Stimulated activated CD8-positive, alpha-beta memory T cell treated with anti-CD3 and anti-CD28 coated beads, Interleukin-15, amount 100 ng/mL, for 24 hours (primary cell): ENCODE data around the gene MAP3K3.
"Not testable (repeated sequence)": the region's sequence is repeated elsewhere in the genome, so short reads cannot be mapped to it uniquely, and the experiment has no call there.

Experiments
- DNase-seq: peaks from one replicate; pipeline ENCODE4 v3.0.0-alpha.2; 2020; ENCODE audit warnings: low read depth

MAP3K3 gene

DNA sequence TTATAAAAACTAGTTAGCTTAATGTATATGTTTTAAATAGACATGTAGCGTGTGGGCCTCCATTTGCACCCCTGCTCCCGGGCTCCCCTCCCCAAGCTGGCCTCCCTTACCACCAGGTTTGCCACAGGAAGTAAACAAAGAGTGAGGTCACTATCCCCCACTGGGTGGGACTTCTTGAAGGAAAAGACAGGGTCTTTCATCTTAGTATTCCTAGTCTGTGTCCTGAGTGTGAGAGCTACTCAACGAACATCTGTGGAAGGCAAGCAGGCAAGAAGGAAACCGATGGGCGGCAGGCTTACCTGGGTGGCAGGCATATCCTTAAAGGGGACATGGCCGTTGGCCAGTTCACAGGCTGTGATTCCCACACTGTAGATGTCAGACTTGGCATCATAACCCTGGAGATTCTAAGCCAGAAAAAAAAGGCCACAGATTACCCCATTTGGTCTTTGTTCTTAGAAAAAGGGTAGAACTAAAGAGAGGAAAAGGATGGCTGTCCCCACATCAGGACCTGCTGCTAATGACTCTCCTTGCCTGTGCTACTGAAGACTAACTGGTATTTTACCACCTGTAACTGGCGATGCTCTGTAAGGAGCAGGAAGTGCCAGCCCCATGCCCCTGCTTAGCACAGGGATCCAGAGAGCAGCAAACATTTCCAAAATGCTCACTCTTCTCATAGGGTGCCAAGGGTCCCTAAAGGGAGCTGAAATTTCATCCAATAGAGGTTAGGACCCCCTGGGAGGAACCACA, 84.3 kb downstream of the MAP3K3 start:
- no peak for DNase-seq

DNA sequence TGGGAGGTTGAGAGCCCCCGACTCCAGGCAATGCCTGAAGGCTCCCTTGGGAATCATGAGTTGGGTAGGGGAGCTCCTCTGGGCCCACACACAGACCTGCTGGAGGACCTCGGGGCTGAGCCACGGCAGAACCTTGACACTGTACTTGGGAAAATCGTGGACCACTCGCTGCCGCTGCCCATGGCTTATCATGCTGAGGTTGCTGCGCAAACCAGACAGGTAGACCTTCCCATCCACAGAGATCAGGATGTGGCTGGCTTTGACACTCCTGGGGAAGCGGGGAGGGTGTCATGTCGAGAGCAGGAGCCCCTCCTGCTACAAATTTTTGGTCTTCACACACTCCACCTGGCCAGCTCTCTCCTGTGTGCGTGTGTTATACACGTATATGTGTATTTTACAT, 84.9 kb downstream of the MAP3K3 start:
- no peak for DNase-seq

DNA sequence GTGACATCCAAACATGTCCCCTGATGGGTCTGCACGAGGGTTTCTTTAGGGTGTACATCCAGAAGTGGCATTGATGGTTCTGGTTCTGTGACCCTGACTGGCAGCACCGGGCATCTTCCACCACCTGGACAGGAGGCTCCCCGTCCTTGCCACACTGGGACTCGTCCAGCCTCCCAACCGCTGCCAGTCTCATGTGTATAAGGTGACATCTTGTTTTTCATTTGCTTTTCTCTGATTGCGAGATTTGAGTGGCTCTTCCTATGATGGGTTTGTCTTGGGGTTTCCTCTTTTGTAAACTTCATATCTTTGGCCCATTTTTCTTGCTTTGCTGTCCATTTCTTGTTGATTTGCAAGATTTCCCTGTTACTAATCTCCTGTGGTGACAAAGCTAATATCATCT, 86.9 kb downstream of the MAP3K3 start:
- DNase-seq: no peak

DNA sequence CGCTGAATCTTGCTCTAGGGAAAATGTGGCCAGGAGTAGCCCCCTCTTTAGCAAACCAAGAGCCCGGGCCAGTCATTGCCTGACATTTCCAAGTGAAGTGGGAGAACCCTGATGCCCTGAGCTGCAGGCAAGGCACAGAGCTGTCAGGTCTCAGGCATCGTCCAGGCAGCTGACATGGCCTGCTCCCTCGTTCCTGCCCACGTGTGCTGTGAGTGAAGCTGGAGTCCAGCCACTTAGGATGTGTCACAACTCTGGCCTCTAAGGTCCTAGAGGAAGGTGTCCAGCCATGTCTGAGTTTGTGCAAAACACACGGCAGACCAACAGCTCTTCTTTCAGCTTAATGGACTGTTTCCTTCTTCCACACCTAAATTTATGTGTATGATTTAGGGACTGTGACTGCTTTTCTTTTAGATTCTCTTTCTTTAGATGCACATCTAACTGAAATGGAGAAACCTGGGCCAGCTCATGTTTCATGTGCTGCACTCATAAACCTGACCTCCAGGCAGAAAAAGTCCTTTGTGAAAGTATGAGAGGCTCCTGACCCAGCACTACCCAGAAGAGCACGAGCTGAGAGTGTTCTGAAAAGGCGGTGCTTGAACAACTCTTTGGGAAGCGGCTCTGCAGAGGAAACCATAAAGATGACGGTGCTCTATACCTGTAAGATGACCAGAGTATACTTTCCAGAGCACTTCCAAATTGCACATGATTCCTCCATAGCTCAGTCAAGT, 92.5 kb downstream of the MAP3K3 start:
- no peak for DNase-seq

DNA sequence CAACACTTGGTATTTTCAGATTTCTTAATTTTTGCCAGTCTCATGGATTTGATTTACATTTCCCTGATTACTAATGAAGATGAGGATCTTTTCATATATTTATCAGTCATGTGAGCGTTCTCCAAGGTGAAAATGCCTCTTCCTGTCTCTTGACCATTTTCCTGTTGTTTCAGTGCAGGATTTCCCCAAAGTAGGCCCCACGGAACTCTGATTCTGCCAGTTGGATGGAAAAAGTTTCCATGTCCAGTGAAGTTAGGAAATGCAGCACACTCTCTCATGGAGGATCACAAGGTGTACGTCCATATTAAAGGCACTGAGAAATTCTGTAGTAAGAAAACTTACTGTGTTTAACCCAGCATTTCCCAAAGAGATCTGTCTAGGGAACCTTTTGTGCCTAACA, 94.2 kb downstream of the MAP3K3 start:
- no peak for DNase-seq

DNA sequence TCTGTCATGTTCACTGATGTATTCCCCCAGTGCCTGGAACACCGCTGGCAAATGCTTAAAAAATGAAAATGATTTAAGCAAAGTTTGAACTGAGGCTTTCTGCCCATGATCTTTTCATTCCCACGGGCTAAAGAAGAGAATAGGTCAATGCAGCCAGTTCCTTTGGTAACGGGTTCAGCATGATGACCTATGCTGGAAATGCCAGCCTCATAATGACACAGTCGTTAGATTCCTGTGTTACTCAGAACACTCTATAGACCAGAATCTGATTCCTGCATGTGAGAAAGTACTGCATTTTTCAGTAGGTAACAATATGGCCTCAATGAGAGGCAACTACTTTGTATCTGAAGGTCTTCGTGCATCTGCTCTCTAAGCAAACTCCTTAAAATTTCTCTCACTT, 96.8 kb downstream of the MAP3K3 start:
- no peak for DNase-seq

DNA sequence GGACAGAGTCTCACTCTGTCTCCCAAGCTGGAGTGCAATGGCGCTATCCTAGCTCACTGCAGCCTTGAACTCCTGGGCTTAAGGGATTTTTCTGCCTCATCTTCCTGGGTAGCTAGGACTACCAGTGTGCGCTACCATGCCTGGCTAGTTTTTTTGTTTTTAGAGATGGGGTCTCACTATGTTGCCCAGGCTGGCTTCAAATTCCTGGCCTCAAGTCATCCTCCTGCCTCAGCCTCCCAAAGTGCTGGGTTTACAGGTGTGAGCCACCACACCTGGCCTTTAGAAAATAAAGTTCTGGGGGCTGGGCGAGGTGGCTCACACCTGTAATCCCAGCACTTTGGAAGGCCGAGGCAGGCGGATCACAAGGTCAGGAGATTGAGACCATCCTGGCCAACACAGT, 98.0 kb downstream of the MAP3K3 start:
- not testable (repeated sequence) for DNase-seq

DNA sequence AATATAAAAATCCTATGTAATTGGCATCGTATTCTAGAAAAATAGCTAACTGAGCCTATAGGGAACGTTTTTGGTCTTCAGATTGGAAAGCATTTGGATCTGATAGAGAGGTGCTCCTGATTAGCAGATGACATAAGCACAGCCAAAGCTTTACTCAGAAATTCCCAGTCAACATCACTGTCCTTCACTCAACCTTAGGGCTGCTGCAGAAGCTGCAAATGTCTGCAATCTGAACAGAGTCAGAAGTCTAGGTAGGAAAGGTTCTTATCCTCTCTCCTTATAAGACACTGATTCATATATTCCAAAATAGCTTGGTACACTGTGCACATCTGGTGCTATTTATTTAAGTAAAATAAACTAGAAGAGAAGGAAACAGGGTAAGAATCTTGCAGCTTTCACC, 100.2 kb downstream of the MAP3K3 start:
- no peak for DNase-seq

DNA sequence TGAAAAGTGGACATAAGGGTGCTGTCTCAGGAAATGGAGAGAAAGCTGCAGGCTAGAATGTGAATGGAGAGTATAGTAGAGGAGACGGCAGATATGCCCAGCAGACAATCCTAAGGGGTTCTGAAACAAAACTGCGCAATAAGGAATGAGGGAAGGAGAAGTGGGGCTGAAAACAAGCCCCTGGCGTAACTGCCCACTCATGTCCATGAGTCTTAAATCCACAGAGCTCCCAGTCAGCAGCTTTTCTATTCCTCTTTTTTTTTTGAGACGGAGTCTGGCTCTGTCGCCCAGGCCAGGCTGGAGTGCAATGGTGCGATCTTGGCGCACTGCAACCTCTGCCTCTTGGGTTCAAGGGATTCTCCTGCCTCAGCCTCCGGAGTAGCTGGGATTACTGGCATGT, 113.5 kb downstream of the MAP3K3 start:
- no peak for DNase-seq

DNA sequence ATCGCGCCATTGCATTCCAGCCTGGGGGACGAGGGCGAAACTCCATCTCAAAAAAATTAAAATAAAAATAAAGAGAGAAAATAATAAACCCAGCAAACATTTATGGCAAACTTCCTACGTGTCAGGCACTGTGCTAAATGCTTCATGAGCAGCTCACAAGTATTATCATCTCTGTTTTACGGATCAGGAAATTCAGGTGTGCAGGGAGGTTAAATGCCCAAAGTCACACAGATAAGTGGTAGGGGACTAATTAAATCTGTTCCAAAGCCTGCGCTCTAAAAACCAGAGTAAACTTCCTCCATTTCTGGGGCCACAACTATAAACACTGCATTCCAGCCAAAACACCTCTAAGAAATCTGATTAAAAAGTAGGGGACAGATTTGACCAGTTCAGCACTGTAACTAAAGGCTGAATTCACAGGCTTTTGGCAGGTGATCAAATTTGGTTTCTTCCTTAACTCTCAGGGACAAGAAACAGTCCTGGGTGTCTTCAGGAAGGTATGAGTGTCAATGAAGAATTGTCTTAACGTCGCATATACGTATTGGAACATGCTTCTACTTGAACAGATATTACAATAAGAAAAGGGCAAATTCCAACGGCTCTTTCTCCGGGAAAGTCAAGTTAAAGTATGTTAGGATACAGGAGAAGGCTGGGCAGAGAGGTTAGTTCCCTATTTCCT, 118.4 kb downstream of the MAP3K3 start:
- DNase-seq: no peak

DNA sequence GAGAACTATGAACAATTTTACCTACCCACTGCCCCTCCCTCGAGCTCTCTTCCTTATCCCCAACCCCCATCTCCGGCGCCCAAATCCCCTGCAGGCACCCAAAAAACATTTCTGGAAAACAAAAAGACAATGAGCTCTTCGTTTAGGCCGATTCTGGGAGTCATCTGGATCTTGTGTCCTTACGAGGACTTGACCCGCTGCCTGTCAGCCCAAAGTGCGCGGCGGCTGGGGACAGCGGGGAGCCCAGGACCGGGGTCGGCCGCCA, 118.9 kb downstream of the MAP3K3 start:
- no peak for DNase-seq

DNA sequence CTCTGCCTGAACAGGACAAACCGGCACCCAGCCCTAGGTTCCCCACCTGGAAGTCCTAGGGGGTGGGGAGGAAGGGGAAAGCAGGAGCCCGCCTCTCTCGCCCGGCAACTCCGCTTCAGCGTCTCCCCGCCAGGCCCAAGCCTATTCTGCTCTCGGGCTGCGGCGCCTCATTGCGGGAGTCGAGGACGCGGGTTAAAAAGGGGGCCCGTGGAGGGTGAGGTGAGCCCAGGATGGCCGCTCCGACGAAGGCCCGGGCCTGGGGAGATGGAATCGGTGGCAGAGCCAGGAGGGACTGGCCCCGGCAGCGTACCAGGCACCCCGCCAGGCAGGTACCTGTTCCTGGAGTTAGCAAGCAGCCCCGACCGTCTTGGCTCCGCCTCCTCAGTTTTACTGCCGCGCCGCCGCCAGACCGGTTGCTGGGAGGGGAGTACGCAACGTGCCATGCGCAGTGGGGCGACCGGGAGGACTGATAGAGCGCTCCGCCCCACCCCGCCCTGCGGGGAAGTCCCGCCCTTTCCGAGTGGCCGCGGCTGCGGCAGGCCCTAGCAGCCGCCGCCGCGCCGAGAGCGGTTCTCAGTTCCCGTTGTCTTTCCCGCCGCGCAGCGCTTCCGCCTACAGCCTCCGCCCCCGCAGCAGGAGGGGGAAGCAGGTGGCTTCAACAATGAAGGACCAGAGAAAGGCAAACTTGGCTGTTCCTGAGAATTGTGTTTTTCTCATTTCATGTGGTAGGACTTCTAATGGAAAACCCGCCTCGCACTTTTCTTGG, 119.4 kb downstream of the MAP3K3 start, which contains the start of gene STRADA:
Gene STRADA (minus strand): TSS at position 392 of the 766 bp plus-strand sequence. CDS start 13,430 bp downstream, outside the sequence.
- DNase-seq: peak; percentile 97
